ENCODE results near the gene FRG2B.

Gene FRG2B

GRCh38 chr10:133592716-133593115 is 33.9 kb downstream of the FRG2B start:
- Histone ChIP-seq H3K36me3 (ENCODE audit: control insufficient read depth in 2 of 2, insufficient read depth in 1 of 2, low read length in 2 of 2) (no peaks in the 10 kb centered on the region; a peak in 1 of 3 replicates), H3K9me3 (ENCODE audit: control insufficient read depth, insufficient read depth, low read depth, low read length) (no peaks in the 10 kb centered on the region), H3K4me3 (ENCODE audit: low read depth, low read length) (no peak overlapping the region), H3K27ac (ENCODE audit: extremely low read depth, low read depth, low read length) (no peak overlapping the region), H3K4me1 (ENCODE audit: control insufficient read depth, insufficient read depth, low read length) (no peaks in the 10 kb centered on the region)
- TF ChIP-seq ZNF580 (tag by site-specific recombination; IDR thresholded peaks at IDR 0.05) (no peak), ZBTB17 (tag by site-specific recombination; IDR thresholded peaks at IDR 0.05) (no peak), SETDB1 (IDR thresholded peaks at IDR 0.05; ENCODE audit: insufficient read length, low read length) (no peak), ZFP69B (tag by site-specific recombination; IDR thresholded peaks at IDR 0.05) (no peak), OVOL3 (tag by site-specific recombination; IDR thresholded peaks at IDR 0.05) (no peak), ZNF621 (tag by site-specific recombination; IDR thresholded peaks at IDR 0.05) (no peak), ZNF140 (tag by site-specific recombination; IDR thresholded peaks at IDR 0.05) (no peak), RBAK (tag by site-specific recombination; IDR thresholded peaks at IDR 0.05) (no peak), ZNF223 (tag by site-specific recombination; IDR thresholded peaks at IDR 0.05) (no peak), OSR2 (tag by site-specific recombination; IDR thresholded peaks at IDR 0.05) (no peak), ZNF561 (tag by site-specific recombination; IDR thresholded peaks at IDR 0.05; ENCODE audit: borderline replicate concordance) (no peak), GLIS2 (tag by site-specific recombination; IDR thresholded peaks at IDR 0.05) (no peak), KLF10 (tag by site-specific recombination; IDR thresholded peaks at IDR 0.05) (no peak)
- TF ChIP-seq, protein P1, sequence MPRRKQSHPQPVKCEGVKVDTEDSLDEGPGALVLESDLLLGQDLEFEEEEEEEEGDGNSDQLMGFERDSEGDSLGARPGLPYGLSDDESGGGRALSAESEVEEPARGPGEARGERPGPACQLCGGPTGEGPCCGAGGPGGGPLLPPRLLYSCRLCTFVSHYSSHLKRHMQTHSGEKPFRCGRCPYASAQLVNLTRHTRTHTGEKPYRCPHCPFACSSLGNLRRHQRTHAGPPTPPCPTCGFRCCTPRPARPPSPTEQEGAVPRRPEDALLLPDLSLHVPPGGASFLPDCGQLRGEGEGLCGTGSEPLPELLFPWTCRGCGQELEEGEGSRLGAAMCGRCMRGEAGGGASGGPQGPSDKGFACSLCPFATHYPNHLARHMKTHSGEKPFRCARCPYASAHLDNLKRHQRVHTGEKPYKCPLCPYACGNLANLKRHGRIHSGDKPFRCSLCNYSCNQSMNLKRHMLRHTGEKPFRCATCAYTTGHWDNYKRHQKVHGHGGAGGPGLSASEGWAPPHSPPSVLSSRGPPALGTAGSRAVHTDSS (tag by site-specific recombination; IDR thresholded peaks at IDR 0.05) = no peak
- POLR2A ChIA-PET = no interaction called here
- CTCF ChIA-PET = interaction anchor here (0.6 to 1.2 kb wide), 2 partner anchors 17 to 195 kb away, joined by 3 read pairs; no protein-coding TSS in a partner anchor

DNA sequence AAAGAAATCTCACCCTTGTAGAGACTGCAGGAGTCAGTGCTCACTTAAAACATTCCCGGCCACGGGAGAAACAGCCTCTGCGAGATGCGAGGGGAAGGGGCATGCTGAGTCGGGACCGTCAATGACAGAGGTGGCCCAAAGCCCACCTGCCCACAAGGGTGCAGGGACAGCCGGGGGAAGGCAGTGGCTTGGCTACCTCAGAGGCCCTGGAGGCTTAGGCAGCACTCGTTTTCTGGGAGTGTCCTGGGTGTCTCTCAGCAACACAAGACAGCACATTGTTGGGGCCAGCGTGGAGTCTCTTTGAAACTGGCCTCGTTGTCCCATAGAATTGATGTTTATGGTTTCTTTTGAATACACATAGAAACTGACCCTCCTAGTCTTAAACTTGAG is 35.6 kb downstream of the FRG2B start:
- H3K27ac ChIP-seq (ENCODE audit: extremely low read depth, low read depth, low read length) = no peak overlapping the region
- no peaks in the 10 kb centered on the region; a peak in 1 of 3 replicates for H3K36me3 ChIP-seq (ENCODE audit: control insufficient read depth in 2 of 2, insufficient read depth in 1 of 2, low read length in 2 of 2)
- TF ChIP-seq ZNF223 (tag by site-specific recombination; IDR thresholded peaks at IDR 0.05) (no peak), ZNF292 (tag by site-specific recombination; IDR thresholded peaks at IDR 0.05; ENCODE audit: borderline replicate concordance, low read depth) (no peak), ZNF175 (tag by site-specific recombination; IDR thresholded peaks at IDR 0.05) (no peak), ZNF148 (tag by site-specific recombination; IDR thresholded peaks at IDR 0.05; ENCODE audit: borderline replicate concordance) (no peak), ZNF658 (tag by site-specific recombination; IDR thresholded peaks at IDR 0.05) (no peak), ELK4 (IDR thresholded peaks at IDR 0.05; ENCODE audit: borderline replicate concordance, low read depth, low read length) (no peak), ATF2 (tag by site-specific recombination; IDR thresholded peaks at IDR 0.05; ENCODE audit: low read depth) (no peak), ZNF791 (tag by site-specific recombination; IDR thresholded peaks at IDR 0.05) (no peak)
- CTCF ChIA-PET = no interaction called here
- POLR2A ChIA-PET = no interaction called here
- H3K9me3 ChIP-seq (ENCODE audit: control insufficient read depth, insufficient read depth, low read depth, low read length) = no peaks in the 10 kb centered on the region
- H3K4me3 ChIP-seq (ENCODE audit: low read depth, low read length) = no peak overlapping the region
- no peaks in the 10 kb centered on the region for H3K4me1 ChIP-seq (ENCODE audit: control insufficient read depth, insufficient read depth, low read length)
